HuH-7 (cell line): Measurements from ENCODE around the gene SIGLECL1.

Experiments
- DNase-seq: peaks from one replicate; pipeline ENCODE4 v3.0.0; 2011; ENCODE audit warnings: low spot score

SIGLECL1 gene

GRCh38 chr19:51253088-51253806 is 2.4 kb downstream of the SIGLECL1 start:
- no peak for DNase-seq

- no peak for DNase-seq
Measured at GRCh38 chr19:51256155-51256625, 5.3 kb downstream of the SIGLECL1 start.

- no peak for DNase-seq
Measured at GRCh38 chr19:51257471-51257870, 6.6 kb downstream of the SIGLECL1 start.

GRCh38 chr19:51258165-51259160 is 7.6 kb downstream of the SIGLECL1 start:
- no peak for DNase-seq

GRCh38 chr19:51259348-51260245 is 8.7 kb downstream of the SIGLECL1 start:
- DNase-seq: peak; percentile 29

- DNase-seq: no peak
Measured at GRCh38 chr19:51263808-51264207, 12.9 kb downstream of the SIGLECL1 start.

- DNase-seq: no peak
Measured at GRCh38 chr19:51271067-51271466, 20.2 kb downstream of the SIGLECL1 start.

GRCh38 chr19:51272183-51272810 is 21.4 kb downstream of the SIGLECL1 start:
- no peak for DNase-seq

GRCh38 chr19:51274049-51274770 is 23.3 kb downstream of the SIGLECL1 start:
- DNase-seq: no peak

GRCh38 chr19:51277112-51277511 is 26.2 kb downstream of the SIGLECL1 start:
- DNase-seq: no peak

- no peak for DNase-seq
Measured at GRCh38 chr19:51282335-51282734, 31.5 kb downstream of the SIGLECL1 start.

GRCh38 chr19:51285682-51286081 is 34.8 kb downstream of the SIGLECL1 start:
- DNase-seq: no peak

- DNase-seq: no peak
Measured at GRCh38 chr19:51289635-51290034, 38.8 kb downstream of the SIGLECL1 start.

- no peak for DNase-seq
Measured at GRCh38 chr19:51292971-51293370, 42.1 kb downstream of the SIGLECL1 start.

GRCh38 chr19:51293571-51294210 is 42.8 kb downstream of the SIGLECL1 start:
- DNase-seq: no peak

GRCh38 chr19:51294211-51294976 is 43.5 kb downstream of the SIGLECL1 start:
- no peak for DNase-seq

- DNase-seq: no peak
Measured at GRCh38 chr19:51294977-51295375, 44.1 kb downstream of the SIGLECL1 start.

- DNase-seq: no peak
Measured at GRCh38 chr19:51295382-51296126, 44.7 kb downstream of the SIGLECL1 start.
